ENCODE measurements around the gene LAMA5. TPM values are rescaled to one million over a fixed set of nuclear protein-coding genes. Genes with fewer than 3 reads are reported as not detected.

Gene LAMA5
- total RNA-seq, 2 experiments from 2014 or later = 53.3 to 162 TPM

DNA sequence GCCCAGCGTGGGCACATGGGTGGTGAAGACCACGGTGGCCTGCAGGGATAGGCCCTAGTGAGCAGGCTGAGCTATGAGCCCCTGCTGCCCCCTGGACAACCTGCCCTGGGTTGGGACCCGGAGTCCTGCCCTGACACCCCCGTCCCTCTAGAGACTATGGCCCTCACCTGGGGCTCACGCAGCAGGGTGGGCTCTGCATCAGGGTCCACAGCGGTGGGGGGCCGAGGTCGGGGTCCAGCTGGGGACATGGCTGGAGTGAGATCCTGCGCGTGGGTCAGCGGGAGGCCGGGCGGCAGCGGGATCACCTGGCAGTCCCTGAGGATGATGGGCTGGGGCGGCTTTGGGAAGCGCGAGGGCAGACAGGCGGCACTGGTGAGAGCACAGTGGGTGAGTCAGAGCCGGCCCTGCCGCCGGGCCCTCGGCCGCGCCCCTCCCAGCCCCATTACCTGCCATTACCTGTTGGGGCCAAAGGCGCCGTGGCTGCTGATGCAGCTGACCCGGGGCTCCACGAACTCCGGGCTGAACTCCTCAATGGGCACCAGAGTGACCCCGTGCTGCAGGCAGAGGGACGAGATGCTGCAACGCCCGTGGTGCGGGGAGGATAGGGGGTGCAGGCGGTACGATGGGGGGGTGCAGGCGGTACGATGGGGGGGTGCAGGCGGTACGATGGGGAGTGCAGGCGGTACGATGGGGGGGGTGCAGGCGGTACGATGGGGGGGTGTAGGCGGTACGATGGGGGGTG is 36.4 kb downstream of the LAMA5 start:
- Histone ChIP-seq H3K79me2 (ENCODE audit: insufficient read depth, low read depth, low read length) (no peaks in the 10 kb centered on the region), H3K9me2 (ENCODE audit: insufficient read depth, low read length) (no peaks in the 10 kb centered on the region), H4K20me1 (ENCODE audit: insufficient read depth, low read length) (no peaks in the 10 kb centered on the region), H3K4me2 (ENCODE audit: low read length) (no peak overlapping the region), H2AFZ (ENCODE audit: low read length) (no peak overlapping the region), H3K27ac (ENCODE audit: low read depth, low read length, poor library complexity, severe bottlenecking) (no peak overlapping the region), H3K4me3 (ENCODE audit: low read depth, low read length, poor library complexity, severe bottlenecking) (no peak overlapping the region), H3K4me1 (ENCODE audit: insufficient read depth, low read length, poor library complexity, severe bottlenecking) (peaks cover 10% of the 10 kb centered on the region), H3K36me3 (ENCODE audit: insufficient read depth, low read length) (peaks cover 43% of the 10 kb centered on the region), H3K9me3 (ENCODE audit: low read length) (no peaks in the 10 kb centered on the region)
- intact Hi-C loops (cut with micrococcal nuclease; ENCODE audit: unreplicated experiment) = no loop called here
- BruUV-seq (replicated peaks) = no TSS peak
- CTCF ChIA-PET (ENCODE audit: unreplicated experiment) = no interaction called here
- DNase-seq (ENCODE audit: low spot score) = no peak
- TF ChIP-seq EZH2phosphoT487 (IDR thresholded peaks at IDR 0.05; ENCODE audit: borderline replicate concordance, low read depth, low read length) (no peak), CTCF (conservative IDR thresholded peaks at IDR 0.05; ENCODE audit: low read length) (no peak)
- POLR2A ChIA-PET = no interaction called here

GRCh38 chr20:62329389-62330377 is 37.4 kb downstream of the LAMA5 start:
- POLR2A ChIA-PET = no interaction called here
- BruUV-seq (replicated peaks) = no TSS peak
- TF ChIP-seq CTCF (conservative IDR thresholded peaks at IDR 0.05; ENCODE audit: low read length) (no peak), EZH2phosphoT487 (IDR thresholded peaks at IDR 0.05; ENCODE audit: borderline replicate concordance, low read depth, low read length) (no peak)
- no peak for DNase-seq (ENCODE audit: low spot score)
- Histone ChIP-seq H3K27ac (ENCODE audit: low read depth, low read length, poor library complexity, severe bottlenecking) (no peak overlapping the region), H3K4me1 (ENCODE audit: insufficient read depth, low read length, poor library complexity, severe bottlenecking) (peaks cover 7% of the 10 kb centered on the region), H4K20me1 (ENCODE audit: insufficient read depth, low read length) (no peaks in the 10 kb centered on the region), H3K4me2 (ENCODE audit: low read length) (no peak overlapping the region), H3K79me2 (ENCODE audit: insufficient read depth, low read depth, low read length) (no peaks in the 10 kb centered on the region), H3K9me2 (ENCODE audit: insufficient read depth, low read length) (no peaks in the 10 kb centered on the region), H3K4me3 (ENCODE audit: low read depth, low read length, poor library complexity, severe bottlenecking) (no peak overlapping the region), H3K9me3 (ENCODE audit: low read length) (no peaks in the 10 kb centered on the region), H3K36me3 (ENCODE audit: insufficient read depth, low read length) (peaks cover 54% of the 10 kb centered on the region), H2AFZ (ENCODE audit: low read length) (no peak overlapping the region)
- intact Hi-C loops (cut with micrococcal nuclease; ENCODE audit: unreplicated experiment) = no loop called here
- CTCF ChIA-PET (ENCODE audit: unreplicated experiment) = no interaction called here

All from OCI-LY7 (cell line).